ENCODE measurements around the gene TRIM8.

The TRIM8 gene

DNA sequence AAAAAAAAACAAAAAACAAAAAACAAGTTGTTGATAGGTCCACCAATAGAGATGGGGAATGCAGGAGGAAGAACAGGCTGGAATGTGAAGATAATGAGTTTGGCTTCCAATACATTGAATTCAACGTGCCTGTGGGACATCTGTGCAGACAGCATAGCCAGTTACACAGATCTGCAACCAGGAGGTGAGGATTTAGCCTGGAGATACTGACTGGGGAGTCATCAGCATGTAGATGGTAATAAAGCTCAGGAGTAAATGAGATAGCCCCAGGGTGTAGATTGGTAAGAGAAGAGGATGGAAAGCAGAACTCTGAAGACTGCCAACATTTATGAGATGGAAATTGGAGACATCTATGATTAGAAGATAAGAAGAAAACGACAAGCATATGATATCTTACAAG lies 4.7 kb upstream of the TRIM8 start:
- Mint-ChIP-seq H3K27ac (peak overlapping the region; percentile 37), H3K36me3 (no peaks in the 10 kb centered on the region), H3K4me3 (no peak overlapping the region), H3K27me3 (no peaks in the 10 kb centered on the region), H3K4me1 (peaks cover 29% of the 10 kb centered on the region), H3K9me3 (no peaks in the 10 kb centered on the region)

DNA sequence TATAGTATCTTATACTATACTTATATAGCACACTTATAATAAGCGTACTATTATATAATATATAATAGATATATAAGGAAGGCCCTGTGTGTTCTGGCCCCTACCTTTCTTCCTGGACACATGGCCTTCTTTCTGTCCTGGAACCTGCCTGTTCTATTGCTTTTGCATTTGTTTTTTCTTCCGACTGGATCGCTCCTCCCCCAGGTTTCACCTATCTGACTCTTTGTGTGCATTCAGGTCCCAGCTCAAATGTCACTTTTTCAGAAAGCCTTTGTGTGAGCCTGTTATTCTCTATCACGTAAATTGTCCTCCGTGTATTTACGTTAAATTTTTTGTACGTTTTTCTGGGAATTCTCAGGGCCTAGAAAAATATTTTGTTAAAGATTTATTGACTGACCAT lies 2.9 kb upstream of the TRIM8 start:
- Mint-ChIP-seq H3K4me3 (peak overlapping the region; percentile 90), H3K27me3 (no peaks in the 10 kb centered on the region), H3K36me3 (no peaks in the 10 kb centered on the region), H3K9me3 (no peaks in the 10 kb centered on the region), H3K27ac (peak overlapping the region; percentile 96), H3K4me1 (peaks cover 20% of the 10 kb centered on the region)

DNA sequence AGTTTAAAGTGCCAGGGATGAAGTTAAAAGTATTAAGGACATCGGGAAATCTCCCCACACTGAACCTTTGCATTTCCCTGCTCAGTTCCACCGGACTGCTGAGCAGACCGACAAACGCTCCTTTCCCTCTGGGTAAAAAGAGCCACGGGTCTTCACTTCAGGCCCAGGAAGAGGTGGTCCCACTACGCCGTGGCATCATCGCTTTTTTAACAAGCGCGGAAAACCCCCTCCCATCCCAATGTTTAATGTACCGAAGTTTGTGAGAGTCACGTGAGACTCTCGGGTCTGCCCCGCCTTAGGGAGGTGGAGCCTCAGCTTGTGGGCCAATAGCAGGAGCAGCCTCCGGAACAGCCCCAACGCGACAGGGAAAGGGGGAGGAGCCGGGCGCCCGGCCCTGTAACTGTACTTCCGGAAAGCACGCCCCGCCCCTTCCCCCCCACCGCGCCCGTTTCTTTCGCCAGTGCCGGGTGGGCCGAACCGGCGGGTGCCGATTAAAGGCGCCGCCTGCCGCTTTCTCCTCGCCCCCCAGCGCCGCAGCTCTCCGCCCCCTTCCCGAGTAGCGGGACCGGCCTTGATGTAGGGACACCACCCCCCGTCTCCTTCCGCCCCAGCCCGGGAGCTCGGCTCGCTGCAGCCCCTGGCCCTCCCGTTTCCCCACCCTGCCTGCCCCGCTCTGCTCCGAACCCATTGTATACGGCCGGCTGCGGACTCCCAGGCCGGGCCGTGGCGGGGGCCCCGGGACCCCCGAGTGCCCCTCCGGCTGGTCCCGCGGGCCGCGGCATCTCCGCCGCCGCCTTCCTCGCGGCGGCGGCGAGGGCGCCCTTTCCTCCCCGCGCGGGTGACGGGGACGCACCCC lies 2.2 kb upstream of the TRIM8 start:
- peak overlapping the region; percentile 96 for H3K27ac Mint-ChIP-seq

DNA sequence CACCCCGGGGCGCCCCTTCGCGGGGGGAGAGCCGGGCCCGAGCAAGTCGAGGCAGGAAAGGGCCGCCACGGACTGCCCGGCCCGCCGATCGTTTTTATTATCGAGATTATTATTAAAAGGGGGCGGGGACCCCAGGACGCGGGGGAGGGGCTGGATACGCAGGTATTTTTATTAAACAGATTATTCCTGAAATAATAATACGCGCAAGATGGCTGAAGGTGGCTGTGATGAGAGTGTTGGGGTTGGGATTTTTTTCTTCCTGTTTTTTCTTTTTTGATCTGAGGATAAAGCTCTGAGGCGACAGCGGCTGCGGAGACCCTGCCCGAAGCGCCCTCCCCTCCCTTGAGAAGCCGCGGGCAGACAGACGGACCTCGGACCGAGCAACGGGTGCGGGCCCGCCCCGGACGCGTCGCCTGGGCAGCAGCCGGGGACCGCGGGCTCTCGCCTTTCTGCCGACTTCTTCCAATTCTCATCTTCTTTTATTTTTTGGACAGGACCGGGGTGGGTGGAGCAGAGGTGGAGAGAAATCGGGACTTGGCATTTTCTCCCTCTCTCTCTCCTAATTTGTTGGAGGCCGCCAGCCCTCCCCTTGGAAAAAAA lies 1.4 kb upstream of the TRIM8 start:
- Mint-ChIP-seq H3K27me3 (no peaks in the 10 kb centered on the region), H3K4me1 (peaks cover 28% of the 10 kb centered on the region), H3K4me3 (peak overlapping the region; percentile 90), H3K27ac (peak overlapping the region; percentile 95), H3K9me3 (no peaks in the 10 kb centered on the region), H3K36me3 (no peaks in the 10 kb centered on the region)

More for the DNA sequence above, 2.2 kb upstream of the TRIM8 start:
- Mint-ChIP-seq H3K9me3 (no peaks in the 10 kb centered on the region), H3K4me3 (peak overlapping the region; percentile 90), H3K4me1 (peaks cover 21% of the 10 kb centered on the region), H3K27me3 (no peaks in the 10 kb centered on the region), H3K36me3 (no peaks in the 10 kb centered on the region)

DNA sequence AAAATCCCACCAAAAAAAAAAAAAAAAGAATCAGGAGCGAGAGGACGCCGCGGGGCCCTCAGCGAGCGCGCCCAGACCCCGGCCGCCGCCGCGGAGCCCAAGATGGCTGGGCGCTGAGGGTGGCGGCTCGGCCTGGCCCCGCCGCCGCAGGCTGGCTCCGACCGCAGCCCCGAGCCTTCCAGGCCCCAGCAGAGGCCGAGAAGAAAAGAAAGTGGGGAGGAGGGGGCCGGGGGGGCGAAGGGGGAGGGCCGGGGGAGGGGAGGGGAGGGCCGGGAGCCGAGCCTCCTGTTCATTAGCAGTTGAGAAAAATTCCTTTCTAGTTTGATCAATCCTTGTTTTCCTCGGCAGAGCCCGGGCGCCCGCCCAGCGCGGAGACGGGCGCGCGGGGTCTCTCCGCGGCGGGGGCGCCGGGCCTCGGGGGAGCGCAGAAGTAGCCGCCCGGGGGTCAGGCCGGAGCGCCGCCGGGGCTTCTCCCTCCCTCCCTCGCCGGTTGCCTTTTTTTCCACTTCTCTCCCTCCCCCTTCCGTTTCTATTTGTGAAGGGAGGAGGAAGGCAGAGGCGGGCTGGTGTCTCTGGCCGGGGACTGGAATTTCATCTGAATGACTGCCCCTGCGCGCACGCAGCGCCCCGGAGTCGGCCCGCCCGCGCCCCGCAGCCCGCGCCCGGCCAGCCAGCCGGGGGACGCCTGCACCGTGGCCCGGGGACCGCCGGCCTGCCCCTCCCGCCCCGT lies 778 bp upstream of the TRIM8 start:
- peak overlapping the region; percentile 90 for H3K4me3 Mint-ChIP-seq
- H3K9me3 Mint-ChIP-seq: no peaks in the 10 kb centered on the region
- H3K27ac Mint-ChIP-seq: peak overlapping the region; percentile 88
- no peaks in the 10 kb centered on the region for H3K27me3 Mint-ChIP-seq
- H3K36me3 Mint-ChIP-seq: no peaks in the 10 kb centered on the region
- H3K4me1 Mint-ChIP-seq: peaks cover 34% of the 10 kb centered on the region

DNA sequence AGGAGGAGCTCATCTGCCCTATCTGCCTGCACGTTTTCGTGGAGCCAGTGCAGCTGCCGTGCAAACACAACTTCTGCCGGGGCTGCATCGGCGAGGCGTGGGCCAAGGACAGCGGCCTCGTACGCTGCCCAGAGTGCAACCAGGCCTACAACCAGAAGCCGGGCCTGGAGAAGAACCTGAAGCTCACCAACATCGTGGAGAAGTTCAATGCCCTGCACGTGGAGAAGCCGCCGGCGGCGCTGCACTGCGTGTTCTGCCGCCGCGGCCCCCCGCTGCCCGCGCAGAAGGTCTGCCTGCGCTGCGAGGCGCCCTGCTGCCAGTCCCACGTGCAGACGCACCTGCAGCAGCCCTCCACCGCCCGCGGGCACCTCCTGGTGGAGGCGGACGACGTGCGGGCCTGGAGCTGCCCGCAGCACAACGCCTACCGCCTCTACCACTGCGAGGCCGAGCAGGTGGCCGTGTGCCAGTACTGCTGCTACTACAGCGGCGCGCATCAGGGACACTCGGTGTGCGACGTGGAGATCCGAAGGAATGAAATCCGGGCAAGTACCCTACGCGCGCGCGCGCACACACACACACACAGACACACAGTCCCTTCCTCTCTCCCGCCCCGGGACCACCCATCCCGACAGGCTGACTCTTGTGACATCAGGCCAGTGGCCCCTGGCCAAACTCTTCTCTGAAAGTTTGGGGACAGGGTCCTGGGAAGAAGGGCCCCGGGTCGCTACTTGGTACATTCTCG lies 538 bp downstream of the TRIM8 start:
- Mint-ChIP-seq H3K27ac (peak overlapping the region; percentile 97), H3K4me1 (peaks cover 47% of the 10 kb centered on the region), H3K9me3 (no peaks in the 10 kb centered on the region), H3K27me3 (no peaks in the 10 kb centered on the region), H3K4me3 (peak overlapping the region; percentile 91), H3K36me3 (no peaks in the 10 kb centered on the region)

DNA sequence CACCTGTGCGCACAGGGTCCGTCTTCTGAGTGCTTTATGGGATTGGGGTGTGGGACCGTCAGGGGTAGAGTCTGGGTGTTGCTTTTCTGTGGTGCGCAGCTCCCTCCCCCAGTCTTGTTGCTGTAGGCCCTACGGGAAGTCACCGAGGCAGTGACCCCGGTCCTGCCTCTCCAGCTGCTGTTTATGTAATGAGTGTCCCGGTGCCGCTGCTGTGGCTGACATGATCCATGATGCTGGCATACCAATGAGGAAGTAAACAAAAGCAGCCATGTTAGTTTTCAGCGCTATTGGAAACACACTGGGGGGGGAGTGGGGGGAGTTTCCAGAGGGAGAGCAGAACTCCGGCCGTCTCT lies 1.1 kb downstream of the TRIM8 start:
- H3K9me3 Mint-ChIP-seq: no peaks in the 10 kb centered on the region
- H3K27me3 Mint-ChIP-seq: no peaks in the 10 kb centered on the region
- H3K36me3 Mint-ChIP-seq: no peaks in the 10 kb centered on the region
- peak overlapping the region; percentile 91 for H3K4me3 Mint-ChIP-seq
- H3K27ac Mint-ChIP-seq: peak overlapping the region; percentile 97
- peaks cover 53% of the 10 kb centered on the region for H3K4me1 Mint-ChIP-seq

DNA sequence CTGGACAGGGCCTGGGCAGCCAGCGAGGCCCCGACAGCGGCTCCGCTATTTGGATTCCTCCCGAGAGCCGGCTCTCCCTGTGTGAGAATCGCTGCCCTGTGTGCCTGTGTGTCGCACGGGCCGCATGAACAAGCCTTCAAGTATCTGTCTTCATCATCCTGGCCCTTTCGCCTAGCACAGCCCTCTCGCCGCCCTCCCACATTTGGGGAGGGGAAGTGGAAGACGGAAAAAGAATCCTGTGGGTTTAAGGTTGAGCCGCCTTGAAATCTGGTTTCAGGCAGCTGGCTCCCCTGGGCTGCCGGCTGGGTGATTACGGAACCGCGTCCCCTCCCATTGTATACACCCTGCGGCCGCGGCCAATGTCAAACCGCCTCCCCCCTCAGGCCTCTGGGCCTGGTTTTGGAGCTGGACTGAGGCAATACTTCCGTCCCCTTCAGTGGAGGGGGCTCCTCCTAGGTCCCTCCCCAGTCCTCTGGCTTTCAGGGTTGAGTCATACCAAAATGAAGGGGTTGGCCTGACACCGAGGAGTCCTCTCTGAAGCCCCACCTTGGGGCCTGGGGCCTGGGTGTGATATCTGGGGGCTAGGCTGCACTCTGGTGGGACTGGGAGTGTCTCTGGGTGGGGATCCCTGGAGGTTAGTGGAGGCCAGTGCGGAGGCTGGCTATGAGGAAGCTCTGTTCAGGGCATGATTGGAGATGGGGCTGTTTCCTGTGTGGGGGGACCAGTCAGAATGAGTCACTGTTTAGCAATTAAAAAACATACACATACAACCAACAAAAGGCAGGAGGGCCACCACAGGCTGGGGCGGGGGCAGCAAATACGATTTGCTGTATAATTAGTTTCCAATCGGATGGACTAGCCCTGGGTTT lies 1.7 kb downstream of the TRIM8 start:
- no peaks in the 10 kb centered on the region for H3K27me3 Mint-ChIP-seq
- no peaks in the 10 kb centered on the region for H3K36me3 Mint-ChIP-seq
- no peaks in the 10 kb centered on the region for H3K9me3 Mint-ChIP-seq
- peak overlapping the region; percentile 91 for H3K4me3 Mint-ChIP-seq
- peak overlapping the region; percentile 97 for H3K27ac Mint-ChIP-seq
- H3K4me1 Mint-ChIP-seq: peaks cover 59% of the 10 kb centered on the region

DNA sequence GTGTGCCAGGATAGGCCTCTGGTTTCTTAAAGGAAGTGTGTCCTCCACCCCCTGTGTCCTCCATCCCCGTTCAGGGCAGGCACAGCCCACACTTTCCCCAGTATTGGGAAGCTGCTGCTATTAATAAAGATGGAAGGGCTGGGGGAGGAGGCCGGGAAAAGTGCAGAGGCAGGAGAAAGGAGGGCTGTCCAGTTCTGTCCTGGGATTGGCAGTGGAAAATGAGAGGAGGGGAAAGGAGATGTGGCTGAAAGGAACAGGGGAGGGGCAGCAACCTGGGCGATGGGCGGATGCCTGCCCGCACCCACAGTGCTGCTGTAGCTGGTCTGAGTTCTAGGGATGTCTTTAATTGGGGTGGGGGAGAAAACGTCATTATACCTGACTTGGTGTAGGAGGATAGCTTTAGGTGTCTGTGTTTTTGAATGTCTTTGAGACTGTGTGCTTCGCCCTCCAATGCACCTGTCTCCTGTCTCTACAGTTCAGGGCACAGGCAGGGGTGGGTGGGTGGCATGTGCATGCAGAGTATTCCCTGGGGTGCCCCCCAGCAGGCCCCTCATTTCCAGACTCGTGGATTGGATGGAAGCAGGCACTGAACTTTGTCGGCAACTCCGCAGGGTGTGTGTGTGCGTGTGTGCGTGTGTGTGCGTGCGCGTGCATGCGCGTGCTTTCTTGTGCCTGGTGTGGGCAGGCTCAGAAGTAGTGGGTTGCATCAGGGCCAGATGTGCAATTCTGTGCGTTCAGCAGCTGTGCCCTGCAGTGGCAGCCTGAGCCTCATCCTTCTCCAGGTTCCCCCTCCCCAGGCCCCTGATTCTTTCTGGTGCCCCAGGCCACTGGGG lies 2.5 kb downstream of the TRIM8 start:
- no peaks in the 10 kb centered on the region for H3K27me3 Mint-ChIP-seq
- peaks cover 61% of the 10 kb centered on the region for H3K4me1 Mint-ChIP-seq
- no peaks in the 10 kb centered on the region for H3K9me3 Mint-ChIP-seq
- H3K27ac Mint-ChIP-seq: peak overlapping the region; percentile 97
- peak overlapping the region; percentile 91 for H3K4me3 Mint-ChIP-seq
- no peaks in the 10 kb centered on the region for H3K36me3 Mint-ChIP-seq

DNA sequence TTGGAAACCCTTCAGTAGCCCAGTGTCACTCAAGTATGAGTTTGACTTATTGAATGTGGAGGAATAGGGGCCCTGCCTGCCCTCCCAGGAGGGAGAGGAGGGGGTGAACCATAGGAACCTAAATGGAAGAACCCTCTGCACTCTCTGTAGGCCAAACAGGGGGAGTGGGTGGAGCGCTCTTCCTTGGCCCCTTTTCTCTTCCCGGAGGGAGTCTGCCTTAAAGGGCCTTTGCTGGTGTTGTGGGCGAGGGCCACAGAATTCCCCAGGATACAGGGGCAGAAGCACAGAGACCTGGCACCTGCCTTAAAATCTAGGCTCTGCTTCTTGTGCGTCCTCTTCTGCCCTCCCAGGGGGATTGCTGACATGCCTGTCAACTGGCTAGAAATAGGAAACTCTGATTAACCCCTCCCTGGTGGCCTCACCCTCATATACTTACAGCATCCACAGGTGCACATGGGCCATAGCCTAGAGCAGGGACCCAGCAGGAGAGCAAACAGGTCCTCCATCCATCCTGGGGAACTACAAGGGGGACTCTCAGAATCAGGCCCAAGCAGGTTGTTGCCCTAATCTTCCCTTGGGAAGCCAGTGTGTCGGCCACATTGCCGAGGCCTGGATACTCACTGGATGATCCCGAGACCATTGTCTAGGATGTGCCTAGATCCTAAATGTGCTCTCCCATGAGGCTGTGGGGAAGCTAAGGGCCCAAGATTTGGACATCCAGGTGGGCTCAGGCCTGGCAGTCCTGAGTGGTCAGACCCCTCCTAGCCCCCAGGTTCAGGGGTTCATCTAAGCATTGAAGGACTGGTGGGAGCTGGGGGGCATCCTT lies 3.4 kb downstream of the TRIM8 start:
- no peaks in the 10 kb centered on the region for H3K36me3 Mint-ChIP-seq
- H3K9me3 Mint-ChIP-seq: no peaks in the 10 kb centered on the region
- peak overlapping the region; percentile 91 for H3K4me3 Mint-ChIP-seq
- H3K4me1 Mint-ChIP-seq: peaks cover 67% of the 10 kb centered on the region
- no peaks in the 10 kb centered on the region for H3K27me3 Mint-ChIP-seq
- peak overlapping the region; percentile 84 for H3K27ac Mint-ChIP-seq

DNA sequence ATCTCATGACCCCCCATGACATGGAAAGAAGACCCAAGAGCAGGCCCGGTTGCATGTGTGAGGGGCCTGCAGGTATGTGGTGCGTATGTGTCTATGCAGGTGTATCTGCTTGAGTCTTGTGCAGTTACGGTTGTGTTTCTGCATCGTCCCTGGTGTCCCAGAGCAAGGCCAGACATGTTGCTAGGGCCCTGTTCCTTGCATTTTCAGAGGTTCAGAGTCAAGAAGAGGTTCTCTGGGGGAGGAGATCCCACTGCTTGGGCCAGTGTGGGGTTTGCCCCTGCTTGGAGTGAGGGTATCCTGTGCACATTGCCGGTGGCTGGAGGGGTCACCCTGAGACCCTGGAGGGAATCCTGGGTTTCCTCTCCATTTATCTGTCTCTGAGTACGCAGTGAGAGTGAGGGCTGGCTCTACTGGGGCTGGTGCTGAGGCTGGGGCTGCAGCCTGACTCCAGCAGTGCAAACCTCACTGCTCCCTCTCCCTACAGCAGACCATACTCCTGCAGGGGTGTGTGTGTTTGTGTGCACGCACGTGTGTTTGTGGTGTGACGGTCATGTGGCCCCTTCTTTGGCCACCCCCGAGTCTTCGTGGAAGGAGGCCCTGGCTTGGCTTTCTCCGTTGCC lies 4.1 kb downstream of the TRIM8 start:
- no peaks in the 10 kb centered on the region for H3K9me3 Mint-ChIP-seq
- H3K4me1 Mint-ChIP-seq: peaks cover 74% of the 10 kb centered on the region
- H3K36me3 Mint-ChIP-seq: no peaks in the 10 kb centered on the region
- H3K4me3 Mint-ChIP-seq: peak overlapping the region; percentile 91
- H3K27me3 Mint-ChIP-seq: no peaks in the 10 kb centered on the region
- H3K27ac Mint-ChIP-seq: no peak overlapping the region

DNA sequence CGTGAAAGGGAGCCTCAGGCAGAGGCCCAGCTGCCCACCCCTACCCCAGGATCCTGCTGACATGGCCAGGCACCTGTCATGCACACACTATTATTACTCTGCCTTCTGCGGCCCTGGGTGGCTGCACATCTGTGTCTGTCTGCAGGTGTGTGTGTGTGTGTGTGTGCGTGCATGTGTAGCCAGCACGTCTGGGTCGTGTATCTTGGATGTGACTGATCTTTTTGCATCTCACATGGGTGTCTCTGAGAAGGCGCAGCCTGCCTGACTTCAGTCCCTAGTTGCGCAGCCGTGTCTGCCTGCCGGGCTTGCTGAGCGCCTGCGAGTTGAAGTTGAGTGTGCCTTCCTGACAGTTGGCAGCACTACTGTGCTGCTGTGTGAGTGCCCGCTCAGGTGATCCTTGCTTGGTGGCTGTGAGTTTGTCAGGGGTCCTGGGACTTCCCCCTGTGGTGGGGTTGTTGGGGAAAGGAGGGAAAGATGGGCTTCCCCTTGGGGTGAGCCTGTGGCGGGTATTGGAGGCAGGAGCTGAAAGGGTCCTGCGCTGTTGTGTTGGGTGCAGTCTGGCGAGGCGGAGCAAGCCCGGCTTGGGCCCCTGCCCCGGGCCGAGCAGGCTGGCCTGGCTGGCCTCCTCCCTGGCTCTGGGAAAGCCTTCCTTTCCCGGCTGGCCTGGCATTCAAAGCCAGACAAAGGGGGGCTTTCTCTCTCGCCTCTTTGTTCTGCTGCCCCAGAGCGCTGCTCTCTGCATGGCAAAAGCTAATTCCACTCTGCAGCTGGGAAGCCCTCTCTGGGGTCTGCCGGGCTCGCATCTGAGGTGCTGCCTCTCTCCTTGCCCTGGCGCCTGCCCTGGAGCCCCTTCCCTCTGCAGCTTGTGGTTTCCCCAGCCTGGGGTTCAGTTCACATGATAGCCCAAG lies 4.9 kb downstream of the TRIM8 start:
- H3K4me3 Mint-ChIP-seq: peak overlapping the region; percentile 80
- no peaks in the 10 kb centered on the region for H3K9me3 Mint-ChIP-seq
- no peaks in the 10 kb centered on the region for H3K27me3 Mint-ChIP-seq
- no peaks in the 10 kb centered on the region for H3K36me3 Mint-ChIP-seq
- H3K4me1 Mint-ChIP-seq: peaks cover 82% of the 10 kb centered on the region
- peak overlapping the region; percentile 64 for H3K27ac Mint-ChIP-seq

All from activated naive CD4-positive, alpha-beta T cell treated with anti-CD3 and anti-CD28 coated beads, Interleukin-2, amount 50 U/mL, for 24 hours (primary cell).